ENCODE data around the gene ITGA6.
A peak's percentile ranks its signal among the peaks of the same experiment; 100 is the strongest.

ITGA6 gene

GRCh38 chr2:172420216-172420615 is 7.2 kb upstream of the ITGA6 start:
- no peaks in the 10 kb centered on the region for H3K9me3 ChIP-seq (ENCODE audit: control insufficient read depth, insufficient read depth, low read length)
- H3K4me3 ChIP-seq (ENCODE audit: low read length), result no peak overlapping the region
- H3K27me3 ChIP-seq (ENCODE audit: control insufficient read depth, low read length), result peaks cover 5% of the 10 kb centered on the region; the same call in 1 of the 2 replicates
- H3K27ac ChIP-seq (ENCODE audit: low read depth, low read length), result no peak overlapping the region
- no peaks in the 10 kb centered on the region for H4K20me1 ChIP-seq (ENCODE audit: control insufficient read depth, insufficient read depth, low read depth, low read length)
- TF ChIP-seq EZH2phosphoT487 (IDR thresholded peaks at IDR 0.05; ENCODE audit: borderline replicate concordance, low read length), result no peak
- H3F3A ChIP-seq (ENCODE audit: control insufficient read depth, insufficient read depth), result no peaks in the 10 kb centered on the region
- no peaks in the 10 kb centered on the region for H3K4me1 ChIP-seq (ENCODE audit: control insufficient read depth, low read length)
- H3K9me2 ChIP-seq (replicated peaks; ENCODE audit: control insufficient read depth, low read length), result no peaks in the 10 kb centered on the region
- H3K4me2 ChIP-seq (ENCODE audit: low read length), result no peak overlapping the region
- H3K79me2 ChIP-seq (ENCODE audit: control insufficient read depth, low read length), result no peaks in the 10 kb centered on the region
- no peaks in the 10 kb centered on the region for H3K36me3 ChIP-seq (ENCODE audit: control insufficient read depth, low read length)

DNA sequence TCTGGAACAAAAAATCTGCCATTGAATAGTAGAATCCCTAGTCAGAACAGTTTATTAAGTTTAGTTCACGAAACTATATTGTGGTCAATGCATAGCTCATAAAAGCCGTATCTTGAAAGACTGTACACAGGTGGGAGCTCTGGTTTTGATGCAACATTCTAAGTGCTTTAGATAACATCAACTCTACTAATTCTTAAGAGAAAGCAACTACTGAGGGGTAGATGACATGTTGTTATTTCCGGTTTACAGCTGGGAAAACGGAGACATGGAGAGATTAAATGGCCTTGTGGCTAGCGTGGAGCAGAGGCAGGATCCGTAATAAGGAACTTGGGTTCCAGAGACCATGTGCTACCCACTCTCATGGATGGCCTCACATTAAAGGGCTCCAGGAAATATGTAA is 4.2 kb upstream of the ITGA6 start:
- H3K9me2 ChIP-seq (replicated peaks; ENCODE audit: control insufficient read depth, low read length), result no peaks in the 10 kb centered on the region
- no peaks in the 10 kb centered on the region for H3K36me3 ChIP-seq (ENCODE audit: control insufficient read depth, low read length)
- no peak overlapping the region for H3K27ac ChIP-seq (ENCODE audit: low read depth, low read length)
- no peaks in the 10 kb centered on the region for H3F3A ChIP-seq (ENCODE audit: control insufficient read depth, insufficient read depth)
- H3K79me2 ChIP-seq (ENCODE audit: control insufficient read depth, low read length), result no peaks in the 10 kb centered on the region
- no peak for TF ChIP-seq EZH2phosphoT487 (IDR thresholded peaks at IDR 0.05; ENCODE audit: borderline replicate concordance, low read length)
- TF ChIP-seq, protein P1, sequence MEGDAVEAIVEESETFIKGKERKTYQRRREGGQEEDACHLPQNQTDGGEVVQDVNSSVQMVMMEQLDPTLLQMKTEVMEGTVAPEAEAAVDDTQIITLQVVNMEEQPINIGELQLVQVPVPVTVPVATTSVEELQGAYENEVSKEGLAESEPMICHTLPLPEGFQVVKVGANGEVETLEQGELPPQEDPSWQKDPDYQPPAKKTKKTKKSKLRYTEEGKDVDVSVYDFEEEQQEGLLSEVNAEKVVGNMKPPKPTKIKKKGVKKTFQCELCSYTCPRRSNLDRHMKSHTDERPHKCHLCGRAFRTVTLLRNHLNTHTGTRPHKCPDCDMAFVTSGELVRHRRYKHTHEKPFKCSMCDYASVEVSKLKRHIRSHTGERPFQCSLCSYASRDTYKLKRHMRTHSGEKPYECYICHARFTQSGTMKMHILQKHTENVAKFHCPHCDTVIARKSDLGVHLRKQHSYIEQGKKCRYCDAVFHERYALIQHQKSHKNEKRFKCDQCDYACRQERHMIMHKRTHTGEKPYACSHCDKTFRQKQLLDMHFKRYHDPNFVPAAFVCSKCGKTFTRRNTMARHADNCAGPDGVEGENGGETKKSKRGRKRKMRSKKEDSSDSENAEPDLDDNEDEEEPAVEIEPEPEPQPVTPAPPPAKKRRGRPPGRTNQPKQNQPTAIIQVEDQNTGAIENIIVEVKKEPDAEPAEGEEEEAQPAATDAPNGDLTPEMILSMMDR (IDR thresholded peaks at IDR 0.05; ENCODE audit: low read depth, low read length, poor library complexity, severe bottlenecking), result no peak
- no peaks in the 10 kb centered on the region for H3K9me3 ChIP-seq (ENCODE audit: control insufficient read depth, insufficient read depth, low read length)
- peaks cover 3% of the 10 kb centered on the region; the same call in 1 of the 2 replicates for H3K4me1 ChIP-seq (ENCODE audit: control insufficient read depth, low read length)
- H4K20me1 ChIP-seq (ENCODE audit: control insufficient read depth, insufficient read depth, low read depth, low read length), result no peaks in the 10 kb centered on the region
- H3K4me2 ChIP-seq (ENCODE audit: low read length), result no peak overlapping the region
- peaks cover 33% of the 10 kb centered on the region for H3K27me3 ChIP-seq (ENCODE audit: control insufficient read depth, low read length)
- H3K4me3 ChIP-seq (ENCODE audit: low read length), result no peak overlapping the region

DNA sequence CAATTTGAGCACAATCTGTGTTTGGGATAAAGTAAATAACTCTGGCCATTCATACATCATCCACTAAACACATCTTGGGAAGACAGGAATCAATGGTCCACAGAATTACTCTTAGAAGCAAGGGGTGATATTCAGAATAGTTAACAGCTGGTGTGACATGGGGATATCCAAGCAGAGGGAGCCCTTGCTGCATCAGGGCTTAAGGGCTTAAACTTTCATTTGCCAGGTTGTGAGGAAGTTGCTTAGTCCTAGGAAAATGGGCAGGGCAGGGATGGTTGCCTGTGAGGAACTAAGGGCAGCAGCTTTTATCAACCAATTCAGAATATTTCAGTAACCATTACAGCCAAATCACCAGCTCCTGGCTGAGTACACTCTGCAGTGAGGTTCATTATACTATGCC is 2.0 kb upstream of the ITGA6 start:
- Histone ChIP-seq H3K4me3 (ENCODE audit: low read length) (no peak overlapping the region), H3K27me3 (ENCODE audit: control insufficient read depth, low read length) (peaks cover 52% of the 10 kb centered on the region), H3K9me2 (replicated peaks; ENCODE audit: control insufficient read depth, low read length) (no peaks in the 10 kb centered on the region), H4K20me1 (ENCODE audit: control insufficient read depth, insufficient read depth, low read depth, low read length) (no peaks in the 10 kb centered on the region), H3K4me1 (ENCODE audit: control insufficient read depth, low read length) (peaks cover 3% of the 10 kb centered on the region; the same call in 1 of the 2 replicates), H3F3A (ENCODE audit: control insufficient read depth, insufficient read depth) (no peaks in the 10 kb centered on the region), H3K79me2 (ENCODE audit: control insufficient read depth, low read length) (no peaks in the 10 kb centered on the region), H3K27ac (ENCODE audit: low read depth, low read length) (no peak overlapping the region), H3K9me3 (ENCODE audit: control insufficient read depth, insufficient read depth, low read length) (no peaks in the 10 kb centered on the region), H3K36me3 (ENCODE audit: control insufficient read depth, low read length) (no peaks in the 10 kb centered on the region), H3K4me2 (ENCODE audit: low read length) (no peak overlapping the region)
- TF ChIP-seq, protein P1 (IDR thresholded peaks at IDR 0.05; ENCODE audit: low read depth, low read length, poor library complexity, severe bottlenecking), result no peak
- no peak for TF ChIP-seq EZH2phosphoT487 (IDR thresholded peaks at IDR 0.05; ENCODE audit: borderline replicate concordance, low read length)

DNA sequence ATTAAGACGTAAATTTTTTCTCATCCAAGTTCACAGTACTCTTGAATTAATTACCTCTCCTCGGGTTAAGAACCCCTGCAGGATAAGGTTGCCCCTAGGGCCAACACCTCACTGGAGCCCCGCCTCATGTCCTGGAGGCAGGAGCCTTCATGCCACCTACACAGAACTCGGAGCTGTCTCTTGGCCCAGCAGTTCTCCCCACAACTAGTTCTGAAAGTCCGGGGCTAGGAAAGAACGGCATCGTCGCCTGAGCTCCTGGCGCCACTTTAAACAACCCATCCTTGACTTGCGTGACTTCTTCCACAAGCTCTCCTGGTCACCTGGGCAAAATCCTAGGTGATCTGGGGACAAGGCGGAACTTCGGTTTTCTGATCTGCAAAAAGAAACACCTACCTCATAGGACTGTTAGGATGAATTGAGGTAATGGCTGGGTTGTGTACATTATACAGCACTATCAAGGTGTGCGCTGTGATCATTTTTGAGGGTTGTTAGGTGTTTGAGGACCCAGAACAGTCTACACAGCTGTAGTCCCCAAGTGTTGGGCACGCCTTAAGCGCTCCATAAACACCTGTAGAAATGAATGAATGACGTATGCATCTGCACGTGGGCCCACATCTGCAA is 641 bp upstream of the ITGA6 start:
- no peaks in the 10 kb centered on the region for H3K9me2 ChIP-seq (replicated peaks; ENCODE audit: control insufficient read depth, low read length)
- no peaks in the 10 kb centered on the region for H4K20me1 ChIP-seq (ENCODE audit: control insufficient read depth, insufficient read depth, low read depth, low read length)
- H3K9me3 ChIP-seq (ENCODE audit: control insufficient read depth, insufficient read depth, low read length), result no peaks in the 10 kb centered on the region
- H3K27me3 ChIP-seq (ENCODE audit: control insufficient read depth, low read length), result peaks cover 64% of the 10 kb centered on the region
- peaks cover 3% of the 10 kb centered on the region; the same call in 1 of the 2 replicates for H3K4me1 ChIP-seq (ENCODE audit: control insufficient read depth, low read length)
- peak overlapping the region; percentile 66 for H3K4me2 ChIP-seq (ENCODE audit: low read length)
- H3K27ac ChIP-seq (ENCODE audit: low read depth, low read length), result no peak overlapping the region
- peak overlapping the region; percentile 60 for H3K4me3 ChIP-seq (ENCODE audit: low read length)
- no peaks in the 10 kb centered on the region for H3K36me3 ChIP-seq (ENCODE audit: control insufficient read depth, low read length)
- TF ChIP-seq EZH2phosphoT487 (IDR thresholded peaks at IDR 0.05; ENCODE audit: borderline replicate concordance, low read length), result no peak
- TF ChIP-seq, protein P1 (IDR thresholded peaks at IDR 0.05; ENCODE audit: low read depth, low read length, poor library complexity, severe bottlenecking), result no peak
- no peaks in the 10 kb centered on the region for H3F3A ChIP-seq (ENCODE audit: control insufficient read depth, insufficient read depth)
- no peaks in the 10 kb centered on the region for H3K79me2 ChIP-seq (ENCODE audit: control insufficient read depth, low read length)

Measured in DOHH2 (cell line).